Mucosa of rectum (tissue), 2 donors: Measurements from ENCODE around the gene SLC23A2.
"Not testable (repeated sequence)": the region's sequence is repeated elsewhere in the genome, so short reads cannot be mapped to it uniquely, and the experiment has no call there.

Experiments
- H3K27ac ChIP-seq, 2 donors: one replicate each; pipeline ENCODE4 v1.7.0; 2013; ENCODE audit warnings: inconsistent platforms in 2 of 2, low read depth in 2 of 2, low read length in 2 of 2
- H3K27me3 ChIP-seq, 2 donors: one replicate each; pipeline ENCODE4 v1.7.0; 2013; ENCODE audit warnings: low read length in 2 of 2; ENCODE audit not compliant: control insufficient read depth in 2 of 2, insufficient read depth in 2 of 2
- H3K36me3 ChIP-seq, 2 donors: one replicate each; pipeline ENCODE4 v1.7.0; 2013; ENCODE audit warnings: low read length in 2 of 2; ENCODE audit not compliant: control insufficient read depth in 2 of 2, insufficient read depth in 2 of 2
- H3K4me1 ChIP-seq, 2 donors: one replicate each; pipeline ENCODE4 v1.7.0; 2013; ENCODE audit warnings: low read length in 2 of 2, mild to moderate bottlenecking in 1 of 2; ENCODE audit not compliant: control insufficient read depth in 2 of 2, insufficient read depth in 2 of 2
- H3K4me3 ChIP-seq, 2 donors: one replicate each; pipeline ENCODE4 v1.7.0; 2013; ENCODE audit warnings: low read length in 2 of 2
- H3K9ac ChIP-seq, 2 donors: one replicate each; pipeline ENCODE4 v1.7.0; 2013; ENCODE audit warnings: low read length in 2 of 2, low read depth in 1 of 2, mild to moderate bottlenecking in 1 of 2
- H3K9me3 ChIP-seq, 2 donors: one replicate each; pipeline ENCODE4 v1.7.0; 2013; ENCODE audit warnings: low read length in 2 of 2; ENCODE audit not compliant: control insufficient read depth in 2 of 2
- donor health status: healthy.
- donor health status: Normal muscosa, but diverticular disease.

SLC23A2 gene

DNA sequence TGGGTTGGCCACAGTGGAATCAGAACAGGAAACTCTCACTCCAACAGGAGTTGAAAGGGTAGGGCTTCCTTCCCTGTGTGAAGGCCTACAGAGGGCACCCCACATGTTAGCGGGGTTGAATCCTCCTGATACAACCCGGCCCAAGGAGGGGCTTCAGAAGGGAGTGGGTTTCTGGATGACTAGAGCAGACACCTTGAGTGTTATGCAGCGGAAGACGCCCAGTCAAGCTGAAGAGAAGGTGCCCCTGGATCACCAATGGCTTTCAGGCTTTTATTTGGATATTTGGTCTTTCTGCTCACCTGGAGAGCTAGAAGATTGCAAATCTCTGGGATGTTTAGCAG is 146.8 kb downstream of the SLC23A2 start:
- Histone ChIP-seq H3K9me3 (no peaks in the 10 kb centered on the region), H3K4me3 (no peak overlapping the region), H3K9ac (no peak overlapping the region), H3K27me3 (no peaks in the 10 kb centered on the region), H3K27ac (no peak overlapping the region), H3K4me1 (no peaks in the 10 kb centered on the region), H3K36me3 (peaks cover 18 to 33% of the 10 kb centered on the region in 2 donors)

DNA sequence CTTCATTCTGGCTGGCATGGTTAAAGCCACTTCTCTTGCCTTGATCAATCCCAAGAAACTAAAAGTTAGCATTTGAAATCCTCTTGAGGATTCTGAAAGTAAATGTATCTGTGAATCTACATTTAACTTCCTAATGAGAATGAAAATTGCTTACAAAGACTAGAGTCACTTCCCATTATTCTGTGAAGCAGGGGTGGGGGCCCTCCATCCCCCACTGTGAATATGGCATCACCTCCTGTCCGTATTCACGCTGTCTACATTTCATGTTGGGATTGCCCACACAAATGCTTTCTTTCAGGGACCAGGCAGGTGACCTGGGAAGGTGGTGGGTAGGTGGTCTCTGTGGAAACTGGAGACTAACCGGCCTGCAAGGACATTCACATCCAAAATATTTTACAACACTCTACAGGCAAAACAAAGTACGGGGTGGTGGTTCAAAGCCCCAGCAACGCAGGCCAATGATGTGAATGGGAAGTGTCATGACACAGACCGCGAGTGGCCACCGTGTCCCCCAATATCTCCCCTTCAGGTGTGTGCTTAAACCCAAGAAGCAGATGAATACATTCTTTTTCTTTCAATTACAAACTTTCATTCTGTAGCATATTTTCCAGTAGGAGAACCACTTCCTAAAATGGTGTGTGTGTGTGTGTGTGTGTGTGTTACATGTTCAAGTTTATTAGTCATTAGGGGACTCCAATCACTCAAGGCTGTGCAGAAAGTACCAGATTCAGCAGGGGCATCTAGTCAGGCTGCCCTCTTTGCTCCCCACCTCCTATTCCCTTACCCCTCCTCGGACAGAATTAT is 147.4 kb downstream of the SLC23A2 start:
- Histone ChIP-seq H3K27ac (no peak overlapping the region), H3K36me3 (peaks cover 15 to 28% of the 10 kb centered on the region in 2 donors), H3K27me3 (no peaks in the 10 kb centered on the region), H3K4me3 (no peak overlapping the region), H3K9ac (no peak overlapping the region), H3K9me3 (no peaks in the 10 kb centered on the region), H3K4me1 (no peaks in the 10 kb centered on the region)

DNA sequence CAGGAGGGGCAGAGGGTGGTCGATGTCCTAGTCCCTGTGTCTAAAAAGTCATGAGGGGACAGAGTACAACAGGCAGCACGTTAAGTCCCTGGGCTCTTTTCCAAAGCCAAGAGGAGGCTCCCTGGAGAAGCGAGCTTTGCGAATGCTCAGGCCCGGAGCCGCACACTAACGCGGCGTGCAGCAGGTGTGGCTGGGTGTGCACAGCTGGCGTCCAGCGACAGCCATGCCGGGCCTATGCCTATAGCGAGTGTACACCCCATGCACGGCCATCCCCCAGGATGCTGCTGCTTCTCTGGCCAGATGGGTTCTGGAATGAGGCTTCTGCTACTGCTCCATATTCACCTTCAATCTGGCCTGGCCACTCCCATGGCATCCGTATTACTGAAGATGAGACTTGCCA is 148.3 kb downstream of the SLC23A2 start:
- Histone ChIP-seq H3K9me3 (no peaks in the 10 kb centered on the region), H3K4me1 (no peaks in the 10 kb centered on the region), H3K27me3 (no peaks in the 10 kb centered on the region), H3K36me3 (peaks cover 15 to 19% of the 10 kb centered on the region in 2 donors), H3K9ac (no peak overlapping the region), H3K27ac (no peak overlapping the region), H3K4me3 (no peak overlapping the region)

- Histone ChIP-seq H3K9me3 (no peaks in the 10 kb centered on the region), H3K4me3 (no peak overlapping the region), H3K9ac (no peak overlapping the region), H3K4me1 (no peaks in the 10 kb centered on the region), H3K27me3 (no peaks in the 10 kb centered on the region), H3K36me3 (peaks cover 7 to 14% of the 10 kb centered on the region in 2 donors), H3K27ac (no peak overlapping the region)
These were observed 150.3 kb downstream of the SLC23A2 start for GRCh38 chr20:4850960-4851359.

DNA sequence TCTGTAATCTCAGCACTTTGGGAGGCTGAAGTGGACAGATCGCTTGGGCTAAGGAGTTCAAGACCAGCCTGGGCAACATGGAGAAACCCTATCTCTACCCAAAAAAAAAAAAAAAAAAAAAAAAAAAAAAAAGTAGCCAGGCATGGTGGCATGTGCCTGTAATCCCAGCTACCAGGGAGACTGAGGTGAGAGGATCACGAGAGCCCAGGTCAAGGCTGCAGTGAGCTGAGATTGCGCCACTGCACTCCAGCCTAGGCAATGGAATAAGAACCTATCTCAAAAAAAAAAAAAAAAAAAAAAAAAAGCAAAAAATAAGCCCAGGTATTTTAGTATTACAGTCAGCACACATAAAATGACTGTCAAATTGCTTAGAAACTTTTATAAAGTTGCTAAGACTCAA is 152.5 kb downstream of the SLC23A2 start:
- not testable (repeated sequence) for H3K4me1 ChIP-seq, H3K9me3 ChIP-seq, H3K36me3 ChIP-seq, H3K27me3 ChIP-seq, H3K9ac ChIP-seq, H3K4me3 ChIP-seq, H3K27ac ChIP-seq

DNA sequence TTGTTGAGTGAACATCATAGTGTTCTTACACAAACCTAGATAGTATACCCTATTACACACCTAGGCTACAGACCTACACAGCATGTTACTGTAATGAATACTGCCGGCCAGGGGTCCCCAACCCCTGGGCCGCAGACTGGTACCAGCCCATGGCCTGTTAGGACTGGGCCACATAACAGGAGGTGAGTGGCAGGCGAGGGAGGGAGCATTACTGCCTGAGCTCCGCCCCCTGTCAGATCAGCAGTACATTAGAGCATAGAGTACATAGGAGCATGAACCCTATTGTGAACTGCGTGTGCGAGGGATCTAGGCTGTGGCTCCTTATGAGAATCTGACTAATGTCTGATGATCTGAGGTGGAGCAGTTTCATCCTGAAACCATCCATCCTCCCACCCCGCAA is 153.3 kb downstream of the SLC23A2 start:
- Histone ChIP-seq H3K27me3 (no peaks in the 10 kb centered on the region), H3K27ac (no peak overlapping the region), H3K9ac (no peak overlapping the region), H3K9me3 (no peaks in the 10 kb centered on the region), H3K4me1 (no peaks in the 10 kb centered on the region), H3K4me3 (no peak overlapping the region), H3K36me3 (peaks cover 0 to 4% of the 10 kb centered on the region in 2 donors)

- no peaks in the 10 kb centered on the region for H3K9me3 ChIP-seq
- H3K27me3 ChIP-seq, result no peaks in the 10 kb centered on the region
- no peaks in the 10 kb centered on the region for H3K36me3 ChIP-seq
- H3K4me1 ChIP-seq, result no peaks in the 10 kb centered on the region
- no peak overlapping the region for H3K27ac ChIP-seq
- no peak overlapping the region for H3K4me3 ChIP-seq
- no peak overlapping the region for H3K9ac ChIP-seq
These were observed 154.5 kb downstream of the SLC23A2 start for GRCh38 chr20:4846821-4847220.

GRCh38 chr20:4844751-4845465 is 156.4 kb downstream of the SLC23A2 start:
- Histone ChIP-seq H3K4me3 (no peak overlapping the region), H3K9me3 (no peaks in the 10 kb centered on the region), H3K36me3 (no peaks in the 10 kb centered on the region), H3K27ac (no peak overlapping the region), H3K27me3 (no peaks in the 10 kb centered on the region), H3K9ac (no peak overlapping the region), H3K4me1 (no peaks in the 10 kb centered on the region)

- Histone ChIP-seq H3K9ac (no peak overlapping the region), H3K36me3 (no peaks in the 10 kb centered on the region), H3K27me3 (no peaks in the 10 kb centered on the region), H3K4me1 (no peaks in the 10 kb centered on the region), H3K9me3 (no peaks in the 10 kb centered on the region), H3K4me3 (no peak overlapping the region), H3K27ac (no peak overlapping the region)
These were observed 157.0 kb downstream of the SLC23A2 start for GRCh38 chr20:4844325-4844724.

- Histone ChIP-seq H3K36me3 (no peaks in the 10 kb centered on the region), H3K9me3 (no peaks in the 10 kb centered on the region), H3K4me1 (no peaks in the 10 kb centered on the region), H3K4me3 (no peak overlapping the region), H3K27ac (no peak overlapping the region), H3K27me3 (no peaks in the 10 kb centered on the region), H3K9ac (no peak overlapping the region)
These were observed 160.5 kb downstream of the SLC23A2 start for GRCh38 chr20:4840801-4841200.
